Activated CD4-positive, alpha-beta T cell treated with anti-CD3 and anti-CD28 coated beads, Interleukin-2, Interleukin-4, amounts not matched to agents 100 ng/mL and 50 ng/mL, durations not matched to agents 16 hours and 8 hours (primary cell): Measurements from ENCODE around the gene CREB5.

Experiments used
- DNase-seq: peaks from one replicate; pipeline ENCODE4 v3.0.0-alpha.2; 2020; ENCODE audit warnings: low spot score

CREB5 gene

DNA sequence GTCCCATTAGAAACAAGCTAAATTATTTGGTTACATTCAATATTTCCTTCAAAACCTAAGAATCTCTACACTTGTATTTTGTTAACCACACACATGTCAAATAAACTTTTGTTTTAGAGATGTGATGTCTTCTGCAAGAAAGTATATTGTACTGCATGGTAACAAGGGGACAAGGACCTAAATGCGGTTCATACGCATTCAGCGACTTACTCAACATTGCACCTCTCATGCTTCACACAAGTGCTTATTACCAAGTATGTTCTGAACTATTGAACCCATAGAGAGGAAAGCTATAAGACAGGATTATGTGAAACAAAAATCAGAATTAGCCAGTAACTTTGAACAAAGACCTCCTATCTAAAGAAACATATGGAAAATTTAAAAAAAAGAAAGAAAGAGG is 68.3 kb downstream of the CREB5 start:
- DNase-seq = no peak

DNA sequence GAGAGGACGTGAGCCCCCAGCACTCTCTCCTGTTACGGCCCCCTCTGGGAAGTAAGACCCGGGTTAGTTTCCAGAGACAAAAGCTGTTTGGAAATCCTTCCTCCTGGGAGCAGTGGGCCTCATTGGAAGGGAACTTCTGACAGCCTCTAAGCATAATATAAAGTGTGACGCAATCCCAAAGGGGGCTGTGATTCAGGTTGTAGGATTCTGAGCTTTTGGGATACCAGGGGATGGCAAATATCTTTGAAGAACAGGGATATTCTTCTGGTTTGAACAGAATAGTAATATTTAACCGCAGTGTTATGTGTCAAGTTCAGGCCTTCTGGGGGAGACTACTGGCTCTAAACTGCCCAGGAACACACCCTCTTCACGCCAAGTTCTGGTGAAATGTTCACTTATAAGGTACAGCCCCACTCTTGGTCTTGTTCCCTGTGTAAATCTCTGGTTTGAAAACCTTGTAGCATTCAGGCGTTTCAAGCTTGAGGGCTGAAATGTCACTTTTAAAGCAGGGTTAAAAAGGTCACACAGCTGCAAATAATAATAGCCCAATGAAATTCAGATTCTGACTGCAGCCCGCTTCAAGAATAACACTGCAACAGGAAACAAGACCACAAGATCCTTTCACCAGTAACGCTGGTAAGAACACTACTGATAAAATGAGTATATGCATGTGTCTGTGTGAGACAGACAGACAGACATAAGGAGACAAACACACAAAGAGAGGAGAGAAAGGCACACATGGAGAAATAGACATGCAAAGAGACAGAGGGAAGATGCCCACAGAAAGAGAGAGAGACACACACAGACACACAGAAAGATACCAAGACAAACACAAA is 69.0 kb downstream of the CREB5 start:
- peak; percentile 5 for DNase-seq

DNA sequence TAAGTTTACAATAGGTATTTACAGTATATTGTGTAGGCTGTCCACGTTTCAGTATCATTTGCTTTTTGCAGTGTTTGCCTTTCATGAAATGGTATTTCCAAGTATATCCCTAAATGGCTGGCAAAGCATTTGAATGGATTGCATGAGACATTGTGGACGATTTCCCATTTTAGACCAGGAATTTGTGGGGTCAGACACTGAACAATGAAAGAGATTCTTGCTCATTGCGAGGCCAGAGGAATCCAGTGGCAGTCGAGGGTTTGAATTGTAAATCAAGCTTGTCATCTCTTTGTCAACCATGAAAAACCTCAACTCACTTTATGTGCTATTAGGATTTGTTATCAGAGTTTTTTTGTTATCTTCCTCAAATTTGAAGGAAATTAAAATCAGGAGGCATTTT is 70.8 kb downstream of the CREB5 start:
- DNase-seq = no peak

DNA sequence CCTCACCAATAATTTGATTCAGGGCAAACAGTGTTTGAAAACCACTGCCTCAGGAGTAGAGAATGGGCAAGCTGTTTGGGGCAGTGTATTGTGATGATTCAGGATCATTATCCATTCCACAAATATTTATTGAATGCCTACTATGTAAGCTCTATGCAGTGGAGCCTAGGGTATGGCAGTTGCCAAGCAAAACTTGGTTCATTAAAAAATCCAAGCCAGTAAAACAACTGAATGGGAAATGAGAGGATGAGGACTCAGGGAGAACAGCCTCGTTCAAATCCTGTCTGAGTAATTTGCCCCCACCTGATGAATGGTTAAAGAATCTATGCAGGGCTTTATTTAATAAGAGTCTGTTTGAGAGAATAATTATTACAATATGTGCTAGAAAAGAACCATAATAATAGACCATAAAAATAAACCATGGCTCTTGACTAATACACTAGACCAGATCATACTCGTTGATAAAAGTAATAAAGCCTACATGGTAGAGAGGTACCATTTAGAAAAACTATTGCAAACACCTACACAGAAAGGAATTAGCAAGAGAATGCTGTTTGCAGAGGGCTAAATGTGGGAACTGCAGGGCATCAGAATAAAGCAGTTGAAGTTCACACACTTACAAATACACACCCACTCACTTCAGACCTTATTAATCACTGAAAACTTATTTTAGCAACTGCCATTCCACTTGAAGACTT is 71.7 kb downstream of the CREB5 start:
- DNase-seq = no peak

DNA sequence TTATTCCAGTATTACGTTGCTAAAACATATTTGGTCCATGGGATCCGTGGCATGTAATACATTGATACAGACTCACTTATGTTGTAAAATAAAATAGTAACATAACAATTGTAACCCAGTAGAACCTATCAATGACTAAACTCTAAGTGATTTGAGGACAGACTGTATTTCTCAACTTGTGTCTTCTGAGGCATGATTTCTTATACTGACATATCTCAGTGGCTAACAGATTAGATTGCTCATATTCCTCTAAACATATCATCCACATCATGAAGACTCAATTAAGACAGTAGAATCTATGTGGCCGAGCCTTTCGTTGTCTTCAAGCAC is 72.3 kb downstream of the CREB5 start:
- DNase-seq = no peak

DNA sequence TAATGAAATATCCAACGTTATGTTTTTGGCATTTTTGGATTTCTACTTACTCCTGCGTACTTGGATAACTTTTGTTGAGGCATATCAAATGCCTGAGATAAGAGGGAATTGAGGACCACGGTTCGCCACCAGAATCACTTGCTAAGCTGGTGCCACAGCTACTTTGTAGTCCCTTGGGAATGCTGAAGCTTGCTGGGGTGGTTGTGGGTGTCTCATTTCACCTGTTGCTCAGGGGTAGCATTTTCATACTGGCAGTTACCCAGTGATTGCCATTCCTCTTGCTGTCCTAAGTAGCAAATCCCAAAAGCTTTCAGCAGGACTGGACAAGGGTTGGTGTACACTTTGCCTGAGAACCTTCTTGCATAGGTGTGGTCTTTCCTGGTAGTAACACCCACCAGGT is 75.2 kb downstream of the CREB5 start:
- no peak for DNase-seq

DNA sequence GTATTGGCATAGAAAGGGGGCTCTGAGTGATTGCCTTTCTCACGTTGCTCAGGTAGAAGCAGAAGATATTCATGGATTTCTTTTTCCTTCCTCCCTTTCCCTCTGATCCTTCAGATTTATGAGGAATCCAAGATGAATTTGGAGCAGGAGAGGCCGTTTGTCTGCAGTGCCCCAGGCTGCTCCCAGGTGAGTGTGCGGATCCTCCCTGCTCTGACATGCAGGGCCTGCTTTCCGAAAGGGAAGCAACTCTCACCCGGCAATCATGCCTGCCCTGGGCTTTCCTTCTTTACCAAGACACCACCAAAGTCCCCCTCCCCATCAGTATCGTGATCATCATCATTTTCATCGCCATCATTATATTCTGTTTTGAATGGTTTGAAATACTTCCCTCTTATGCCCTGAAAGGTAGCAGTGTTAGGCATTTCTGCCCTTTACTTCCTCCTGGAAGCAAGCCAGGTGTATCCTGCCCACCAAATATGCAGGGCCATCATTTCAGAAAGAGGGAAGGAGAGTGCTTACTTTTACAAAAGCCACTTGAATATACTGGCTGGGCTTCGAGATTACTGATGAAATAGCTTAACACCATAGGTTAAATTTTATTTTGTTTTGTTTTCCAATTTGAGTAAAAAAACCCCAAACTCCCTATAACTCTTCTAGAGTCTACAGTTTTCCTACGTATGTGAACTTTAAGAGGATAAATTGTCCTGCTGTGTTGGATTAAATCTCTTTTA is 75.9 kb downstream of the CREB5 start:
- no peak for DNase-seq

DNA sequence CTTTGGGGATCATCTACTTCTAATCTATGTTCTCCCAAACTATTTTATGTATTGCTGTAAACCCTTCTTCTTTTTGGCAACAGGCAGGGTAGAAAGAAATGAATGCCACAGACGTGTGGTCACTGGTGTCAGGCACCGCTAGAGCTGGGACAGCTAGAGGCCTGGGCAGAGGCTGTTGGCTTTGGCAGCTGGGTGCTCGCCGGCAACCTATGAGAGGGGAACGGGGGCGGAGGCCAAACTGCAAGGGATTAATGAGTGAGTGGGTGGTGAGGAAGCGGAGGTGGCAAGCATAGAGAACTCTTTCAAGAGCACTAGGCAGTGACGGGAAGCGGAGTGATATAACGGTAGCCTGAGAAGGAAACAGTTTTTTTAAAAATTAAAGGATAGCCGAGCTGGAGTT is 78.5 kb downstream of the CREB5 start:
- DNase-seq = no peak

DNA sequence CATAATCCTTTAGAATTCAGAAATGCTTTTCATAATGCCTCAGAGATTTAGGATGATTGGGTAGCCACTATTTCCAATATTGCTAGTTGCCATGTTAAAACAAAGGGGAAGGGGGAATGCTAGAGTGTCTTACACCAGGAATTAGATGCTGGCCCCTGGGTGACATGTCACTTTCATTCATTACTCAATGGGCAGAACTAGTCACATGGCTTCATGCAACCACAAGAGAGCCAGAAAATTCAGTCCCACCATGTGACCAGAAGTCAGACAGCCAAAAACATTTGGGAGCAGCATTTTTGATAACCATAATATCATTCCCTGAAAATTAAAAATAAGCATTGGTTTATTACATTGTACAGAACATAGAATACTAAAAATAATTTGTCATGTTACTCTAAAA is 81.2 kb downstream of the CREB5 start:
- DNase-seq = no peak

DNA sequence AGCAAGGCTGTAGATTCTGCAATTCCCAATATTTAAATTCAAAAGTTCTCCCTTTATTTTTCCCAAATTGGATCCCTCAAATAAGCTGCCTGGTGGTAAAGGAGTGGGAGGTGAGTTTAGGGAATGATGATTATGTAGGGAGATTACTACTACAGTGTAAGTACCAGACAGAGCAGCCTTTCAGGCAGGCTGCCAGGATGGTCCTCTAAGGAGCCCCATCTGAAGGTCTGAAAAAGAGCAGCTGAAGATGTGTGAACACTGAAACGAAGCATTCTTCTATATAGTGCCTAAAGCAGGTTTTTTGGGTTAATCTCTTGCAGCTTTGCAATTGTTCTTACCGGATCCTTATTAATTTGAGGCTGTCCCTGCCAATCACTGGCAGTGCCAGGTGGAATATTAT is 84.7 kb downstream of the CREB5 start:
- no peak for DNase-seq

DNA sequence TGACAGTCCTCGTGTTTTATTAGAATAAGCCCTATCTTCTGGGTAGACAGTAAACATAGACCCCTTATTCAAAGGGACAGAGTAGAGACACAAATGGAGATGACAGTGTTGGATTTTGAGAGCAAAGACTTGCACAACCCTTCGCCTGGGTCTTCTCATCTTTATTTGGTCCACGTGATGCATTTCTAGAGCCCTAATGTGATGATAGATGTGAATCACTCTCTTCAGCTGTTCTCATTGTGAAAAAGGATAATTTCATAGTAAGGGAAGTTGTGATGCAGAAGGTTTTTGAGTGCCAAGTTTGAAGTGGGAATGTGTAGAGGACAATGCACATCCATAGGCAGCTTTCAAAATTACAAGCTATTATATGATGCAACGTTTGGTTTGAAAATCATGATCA is 86.3 kb downstream of the CREB5 start:
- DNase-seq = no peak

DNA sequence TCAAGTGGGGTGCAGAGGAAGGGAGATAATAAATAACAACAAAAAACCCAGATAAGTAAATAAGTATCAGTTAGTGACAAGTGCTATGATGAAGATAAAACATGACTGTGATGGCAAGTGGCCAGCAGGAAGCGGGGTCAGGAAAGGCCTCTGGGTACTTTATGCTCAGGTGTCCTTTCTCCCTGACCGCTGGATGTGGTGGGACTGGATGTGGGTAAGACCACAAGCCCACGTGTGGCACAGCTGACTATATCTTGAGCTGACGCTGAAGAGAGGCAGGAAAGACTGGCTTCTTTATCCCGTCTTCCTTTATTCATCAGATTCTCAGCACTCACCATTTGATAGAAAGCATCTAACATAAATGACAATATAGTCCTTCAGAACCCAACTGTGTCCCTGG is 87.8 kb downstream of the CREB5 start:
- no peak for DNase-seq

DNA sequence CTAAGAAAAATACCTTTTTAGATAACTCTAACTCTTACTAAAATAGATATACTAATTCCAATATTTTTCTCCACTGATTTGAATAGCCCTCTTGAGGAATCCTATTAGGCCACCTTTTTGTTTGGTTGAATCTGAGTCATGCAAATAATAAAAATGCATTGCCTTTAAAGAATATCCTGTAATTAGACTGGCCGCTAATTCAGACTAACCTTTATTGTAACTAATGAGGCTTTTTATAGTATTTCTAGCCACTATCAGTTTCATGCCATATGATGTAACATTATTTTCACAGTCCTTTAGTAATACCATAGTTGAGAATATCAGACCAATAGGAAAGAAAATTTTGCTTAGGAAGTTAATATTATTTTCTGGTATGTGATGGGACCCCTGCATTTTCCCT is 90.1 kb downstream of the CREB5 start:
- DNase-seq = no peak

DNA sequence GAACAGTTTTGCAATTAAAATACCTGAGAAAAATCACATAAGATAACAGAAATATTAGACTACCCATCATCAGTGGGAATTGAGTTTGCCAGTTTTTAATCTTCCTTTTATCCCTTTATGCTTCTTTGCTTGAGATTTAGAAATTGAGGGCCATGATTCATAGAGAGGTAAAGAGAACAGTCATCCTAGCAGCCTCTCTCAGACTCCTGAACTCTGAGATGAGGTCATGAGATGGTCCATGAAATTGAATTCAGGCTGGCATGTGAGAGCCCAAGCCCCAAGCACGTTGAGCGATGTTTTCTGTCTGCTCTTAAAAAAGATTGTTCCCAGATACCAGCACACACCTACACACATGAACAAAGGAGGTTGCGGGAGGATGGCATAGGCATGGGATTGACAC is 91.1 kb downstream of the CREB5 start:
- DNase-seq = no peak

DNA sequence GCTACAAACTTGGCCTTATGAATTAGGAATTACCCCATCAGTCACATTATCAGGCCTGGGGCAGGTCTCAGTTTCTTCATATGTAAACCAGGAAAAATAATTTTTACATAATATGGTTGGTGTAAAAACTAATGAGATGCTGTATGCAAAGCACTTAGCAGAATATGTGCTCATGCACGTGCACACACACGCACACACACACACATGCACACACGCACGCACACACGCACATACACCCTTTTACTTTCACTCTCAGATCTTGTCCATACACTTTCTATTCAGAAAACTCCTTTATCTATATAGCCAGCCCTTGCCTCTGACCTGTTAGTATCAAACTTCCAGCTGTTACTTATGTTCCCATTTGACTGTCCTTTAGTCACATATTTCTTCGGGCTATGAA is 92.7 kb downstream of the CREB5 start:
- DNase-seq = no peak

DNA sequence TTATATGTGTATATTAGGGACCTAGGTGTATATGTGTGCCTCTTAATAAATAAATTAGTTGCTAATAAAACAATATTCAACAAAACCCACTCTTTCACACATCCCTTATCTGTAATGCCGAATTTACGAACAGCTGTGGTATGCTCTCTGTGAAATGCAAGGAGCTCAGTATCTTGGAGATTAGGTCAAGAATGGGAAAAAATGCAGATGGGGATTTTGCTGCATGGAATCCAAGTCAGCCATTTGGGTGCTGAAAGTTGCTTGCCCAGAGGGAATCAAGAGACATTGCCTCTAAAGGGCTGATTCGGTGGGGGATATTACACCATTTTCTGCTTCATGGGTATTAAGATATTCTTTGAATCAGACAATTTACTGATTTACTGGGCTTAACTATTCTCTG is 93.5 kb downstream of the CREB5 start:
- no peak for DNase-seq

DNA sequence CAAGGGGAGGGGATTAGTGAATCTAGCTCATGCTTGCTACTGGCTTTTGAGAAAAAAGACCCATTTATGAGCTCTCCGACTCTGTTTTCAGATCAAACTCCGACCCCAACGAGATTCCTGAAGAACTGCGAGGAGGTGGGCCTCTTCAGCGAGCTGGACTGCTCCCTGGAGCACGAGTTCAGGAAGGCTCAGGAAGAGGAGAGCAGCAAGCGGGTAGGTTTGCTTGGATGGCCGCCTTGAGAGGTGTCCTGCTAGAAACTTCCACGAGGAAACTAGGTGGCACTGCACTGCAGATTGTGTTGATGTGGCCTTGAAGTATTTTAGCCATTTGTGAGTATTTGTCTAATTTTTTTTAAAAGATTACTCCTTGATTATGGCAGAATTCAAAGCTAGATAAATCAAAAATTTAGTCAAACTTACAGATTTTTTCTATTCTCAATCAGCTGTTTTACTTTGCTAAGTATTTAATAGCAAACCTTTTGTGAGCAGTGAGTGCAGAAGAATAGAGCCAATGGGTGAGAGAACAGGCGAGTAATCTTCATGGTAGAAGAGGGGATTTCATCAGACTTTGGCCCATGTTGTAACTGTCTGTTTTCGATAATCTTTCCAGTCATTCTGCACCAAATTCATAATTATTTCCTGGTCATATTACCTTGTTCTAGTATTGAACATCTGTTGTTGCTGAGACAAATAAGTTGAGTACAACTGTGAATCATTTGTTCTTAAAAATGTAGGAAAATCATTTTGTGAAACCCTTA is 95.4 kb downstream of the CREB5 start:
- no peak for DNase-seq

DNA sequence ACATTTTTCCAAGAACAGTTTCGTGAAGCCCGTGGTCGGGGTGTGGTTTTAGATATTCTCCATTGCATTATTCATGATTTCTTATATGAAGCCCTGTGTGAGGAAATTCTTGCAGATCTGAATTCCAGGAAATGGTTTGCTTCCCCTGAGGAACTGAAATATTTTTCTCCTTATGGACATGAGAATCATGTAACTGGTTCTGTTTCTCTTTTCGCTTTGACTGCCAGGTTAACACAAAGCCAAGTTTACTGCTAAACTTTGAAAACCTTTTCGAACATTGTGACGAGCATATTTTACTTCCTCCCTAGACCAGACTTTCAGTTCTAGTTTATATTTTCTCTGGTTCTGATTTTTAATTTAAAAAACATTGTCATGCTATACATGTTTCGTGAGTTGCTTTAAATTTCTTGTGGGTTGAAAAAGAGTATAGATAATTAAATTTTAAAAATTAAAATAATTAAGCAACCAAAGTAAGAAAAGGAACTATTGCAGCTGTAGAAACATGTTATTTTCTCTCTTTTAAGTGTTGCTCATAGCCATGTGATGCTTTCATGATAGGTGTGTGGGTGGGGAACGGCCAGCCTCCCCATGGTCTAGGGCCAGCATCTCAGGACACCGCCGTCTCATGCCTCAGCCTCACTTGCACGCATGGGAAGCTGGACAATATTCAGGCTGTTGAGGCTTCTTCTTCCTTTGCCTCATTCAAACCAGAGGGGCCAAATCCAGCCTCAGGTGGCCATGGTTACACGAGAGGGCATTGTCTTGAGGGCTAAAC is 97.1 kb downstream of the CREB5 start:
- DNase-seq = no peak

DNA sequence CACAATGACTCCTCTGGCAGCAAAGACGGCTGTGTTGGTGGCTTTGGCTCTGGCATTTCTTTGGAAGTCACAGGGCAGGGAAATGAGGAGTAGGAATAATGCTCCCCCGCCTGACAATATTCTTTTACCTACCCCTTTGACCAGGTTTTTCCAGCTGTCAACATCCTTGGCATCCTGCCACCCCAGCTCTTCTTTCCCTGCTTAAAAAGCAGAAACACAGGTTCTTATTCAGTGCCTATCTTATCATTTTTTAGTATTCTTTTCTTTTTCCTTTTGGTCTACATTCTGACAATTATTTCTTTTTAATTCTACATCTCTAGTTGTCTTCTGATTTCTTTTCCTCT is 97.7 kb downstream of the CREB5 start:
- DNase-seq = no peak

DNA sequence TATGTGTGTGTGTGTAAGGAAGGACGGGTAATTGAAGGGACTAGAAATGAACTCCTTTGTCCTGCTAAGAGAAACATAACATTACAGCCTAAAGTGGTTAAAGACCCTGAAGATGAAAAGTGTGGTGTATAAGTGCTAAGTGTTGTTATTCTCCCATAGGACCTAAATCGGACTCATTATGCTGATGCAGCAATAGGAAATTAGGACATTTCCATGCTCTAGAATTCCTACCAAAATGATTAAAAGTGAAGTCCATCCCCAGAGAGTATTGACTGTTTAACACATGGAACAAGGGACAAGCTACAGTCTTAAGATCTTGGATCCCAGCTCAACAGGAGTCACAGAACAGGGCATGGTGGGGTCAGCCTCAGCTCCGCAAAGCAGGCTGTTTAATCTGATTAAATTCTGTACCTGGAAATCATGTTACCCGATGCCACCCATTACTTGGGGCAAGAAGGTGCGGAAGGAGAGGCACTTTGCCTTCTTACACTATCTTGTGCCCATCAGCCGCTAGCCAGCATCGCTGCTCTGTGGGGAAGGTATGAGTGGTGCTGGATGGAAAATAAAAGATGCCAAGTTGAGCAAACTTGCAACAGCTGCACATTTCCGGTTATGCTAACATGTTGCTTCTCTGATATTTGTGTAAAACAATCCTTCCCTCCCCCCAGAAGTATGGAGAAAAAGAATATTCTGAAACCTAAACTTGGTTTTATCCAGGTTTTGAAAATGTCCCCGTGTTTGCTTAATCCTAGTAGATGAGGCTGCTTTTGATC is 100.5 kb downstream of the CREB5 start:
- DNase-seq = no peak
